ENCODE results near the gene UBTD2.

- TF ChIP-seq EZH2 (IDR thresholded peaks at IDR 0.05; ENCODE audit: borderline replicate concordance, low read depth, low read length, poor library complexity, severe bottlenecking): no peak
- TF ChIP-seq CTCF (conservative IDR thresholded peaks at IDR 0.05; ENCODE audit: low read depth, low read length): no peak
Measured at GRCh38 chr5:172303162-172303561, 19.6 kb upstream of the UBTD2 start.

All from A673 (cell line).